Uterus (tissue), 2 donors: ENCODE results near the gene PPFIBP1.

Source experiments
- POLR2A ChIP-seq, 2 donors: fragments of 450-650 bp; IDR thresholded peaks; one replicate each; pipeline ENCODE4 v1.6.1; 2016; ENCODE audit warnings: antibody characterized with exemption in 2 of 2, mild to moderate bottlenecking in 1 of 2, moderate library complexity in 1 of 2
- TF ChIP-seq, protein P1 (sequence below), 4 experiments: fragments of 200-600 bp in 2 of 4; fragments of 450-650 bp in 2 of 4; sonication (generic) in 2 of 4; IDR thresholded peaks; one replicate each; pipeline ENCODE4 v1.5.1; 2016 to 2019; ENCODE audit warnings: antibody characterized with exemption in 4 of 4, mild to moderate bottlenecking in 2 of 4, moderate library complexity in 1 of 4

DNA sequence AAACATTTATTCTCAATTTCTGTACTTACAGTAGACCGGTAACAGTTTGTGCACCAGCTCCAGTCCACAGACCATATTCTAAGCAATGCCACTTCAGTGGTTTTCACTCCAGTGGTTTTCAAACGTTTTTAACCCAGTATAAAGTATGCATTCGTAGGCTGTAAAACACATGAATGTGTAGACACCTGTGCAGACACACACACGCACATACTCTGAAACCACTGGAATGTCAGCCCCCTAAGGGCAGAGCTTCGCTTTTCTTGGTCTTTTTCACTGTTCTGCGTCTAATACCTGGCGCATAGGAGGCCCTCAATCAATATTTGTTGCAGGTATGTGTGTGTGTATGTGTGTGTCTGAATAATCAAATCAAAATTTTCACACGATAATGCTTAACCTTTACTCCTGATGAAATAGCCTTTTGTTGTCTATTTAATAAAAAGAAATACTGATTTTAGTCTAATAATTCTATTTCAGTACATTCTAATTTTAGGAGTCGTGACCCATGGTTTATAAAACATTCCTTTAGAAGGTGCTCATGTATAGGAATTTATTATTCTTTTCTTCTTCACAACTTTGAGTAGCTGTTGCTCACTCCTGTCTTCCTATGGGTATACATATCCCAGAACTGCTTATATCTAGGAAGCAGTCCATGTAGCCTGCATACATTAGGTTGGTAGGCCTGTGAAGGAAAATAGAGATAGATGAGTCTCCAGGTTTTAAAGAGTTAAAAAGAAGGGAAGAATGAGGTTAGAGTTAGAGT, 98.6 kb downstream of the PPFIBP1 start:
- TF ChIP-seq, protein P1, sequence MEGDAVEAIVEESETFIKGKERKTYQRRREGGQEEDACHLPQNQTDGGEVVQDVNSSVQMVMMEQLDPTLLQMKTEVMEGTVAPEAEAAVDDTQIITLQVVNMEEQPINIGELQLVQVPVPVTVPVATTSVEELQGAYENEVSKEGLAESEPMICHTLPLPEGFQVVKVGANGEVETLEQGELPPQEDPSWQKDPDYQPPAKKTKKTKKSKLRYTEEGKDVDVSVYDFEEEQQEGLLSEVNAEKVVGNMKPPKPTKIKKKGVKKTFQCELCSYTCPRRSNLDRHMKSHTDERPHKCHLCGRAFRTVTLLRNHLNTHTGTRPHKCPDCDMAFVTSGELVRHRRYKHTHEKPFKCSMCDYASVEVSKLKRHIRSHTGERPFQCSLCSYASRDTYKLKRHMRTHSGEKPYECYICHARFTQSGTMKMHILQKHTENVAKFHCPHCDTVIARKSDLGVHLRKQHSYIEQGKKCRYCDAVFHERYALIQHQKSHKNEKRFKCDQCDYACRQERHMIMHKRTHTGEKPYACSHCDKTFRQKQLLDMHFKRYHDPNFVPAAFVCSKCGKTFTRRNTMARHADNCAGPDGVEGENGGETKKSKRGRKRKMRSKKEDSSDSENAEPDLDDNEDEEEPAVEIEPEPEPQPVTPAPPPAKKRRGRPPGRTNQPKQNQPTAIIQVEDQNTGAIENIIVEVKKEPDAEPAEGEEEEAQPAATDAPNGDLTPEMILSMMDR (IDR thresholded peaks at IDR 0.05), result no peak
- no peak for TF ChIP-seq POLR2A (IDR thresholded peaks at IDR 0.05)
